T follicular helper cell (primary cell): ENCODE data around the gene KMT2E.
"Not testable (repeated sequence)": the region's sequence is repeated elsewhere in the genome, so short reads cannot be mapped to it uniquely, and the experiment has no call there.

Experiments used
- DNase-seq: peaks from one replicate; pipeline ENCODE4 v3.0.0-alpha.2; 2020; ENCODE audit warnings: low read depth

KMT2E gene

GRCh38 chr7:105027176-105027853 is 13.3 kb downstream of the KMT2E start:
- no peak for DNase-seq

- no peak for DNase-seq
Observed at GRCh38 chr7:105028004-105028403, 14.0 kb downstream of the KMT2E start.

GRCh38 chr7:105028941-105029340 is 14.9 kb downstream of the KMT2E start:
- DNase-seq: not testable (repeated sequence)

GRCh38 chr7:105030447-105030846 is 16.4 kb downstream of the KMT2E start:
- DNase-seq: no peak

GRCh38 chr7:105032553-105033214 is 18.7 kb downstream of the KMT2E start:
- no peak for DNase-seq

- DNase-seq: no peak
Observed at GRCh38 chr7:105035349-105035748, 21.3 kb downstream of the KMT2E start.

GRCh38 chr7:105036217-105037168 is 22.5 kb downstream of the KMT2E start:
- DNase-seq: no peak

- DNase-seq: no peak
Observed at GRCh38 chr7:105037319-105037718, 23.3 kb downstream of the KMT2E start.

GRCh38 chr7:105044449-105045070 is 30.6 kb downstream of the KMT2E start:
- DNase-seq: no peak

- DNase-seq: no peak
Observed at GRCh38 chr7:105046414-105046813, 32.4 kb downstream of the KMT2E start.

GRCh38 chr7:105047932-105048331 is 33.9 kb downstream of the KMT2E start:
- DNase-seq: no peak

GRCh38 chr7:105050493-105050892 is 36.5 kb downstream of the KMT2E start:
- DNase-seq: no peak

- not testable (repeated sequence) for DNase-seq
Observed at GRCh38 chr7:105050899-105051298, 36.9 kb downstream of the KMT2E start.

- DNase-seq: no peak
Observed at GRCh38 chr7:105055084-105055483, 41.1 kb downstream of the KMT2E start.

GRCh38 chr7:105055621-105056020 is 41.6 kb downstream of the KMT2E start:
- DNase-seq: no peak

GRCh38 chr7:105057472-105057871 is 43.5 kb downstream of the KMT2E start:
- DNase-seq: no peak

GRCh38 chr7:105060437-105060836 is 46.4 kb downstream of the KMT2E start:
- no peak for DNase-seq

GRCh38 chr7:105060923-105061322 is 46.9 kb downstream of the KMT2E start:
- no peak for DNase-seq

GRCh38 chr7:105065104-105065503 is 51.1 kb downstream of the KMT2E start:
- DNase-seq: no peak

- DNase-seq: no peak
Observed at GRCh38 chr7:105067691-105068090, 53.7 kb downstream of the KMT2E start.

GRCh38 chr7:105068886-105069285 is 54.9 kb downstream of the KMT2E start:
- DNase-seq: no peak

- no peak for DNase-seq
Observed at GRCh38 chr7:105073143-105073542, 59.1 kb downstream of the KMT2E start.
